NCI-H446 (cell line): ENCODE data around the gene CCL18.
A peak's percentile ranks its signal among the peaks of the same experiment; 100 is the strongest.
"Not testable (repeated sequence)": the region's sequence is repeated elsewhere in the genome, so short reads cannot be mapped to it uniquely, and the experiment has no call there.

ENCODE experiments used
- DNase-seq, 2 experiments: peaks; one replicate each; lab custom pipeline; 2025; lab: John Stamatoyannopoulos, UW

The CCL18 gene

DNA sequence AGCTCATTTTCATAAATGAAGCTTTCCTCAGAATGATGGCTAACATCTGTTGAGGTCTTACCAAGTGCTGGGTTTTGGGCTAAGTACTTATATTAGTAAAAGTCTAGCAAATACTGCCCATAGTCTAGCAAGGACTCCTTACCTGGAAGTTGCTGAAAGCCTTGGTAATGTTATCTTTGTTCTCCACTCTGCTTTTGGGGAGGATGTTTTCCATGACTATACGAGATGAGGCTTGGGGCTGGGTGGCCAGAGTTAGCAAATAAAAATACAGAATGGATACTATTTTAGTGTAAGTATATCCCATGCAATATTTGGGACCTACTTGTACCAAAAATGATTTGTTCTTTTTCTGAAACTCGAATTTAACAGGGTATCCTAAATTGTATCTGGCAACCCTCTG is 7.7 kb downstream of the CCL18 start:
- no peak for DNase-seq

DNA sequence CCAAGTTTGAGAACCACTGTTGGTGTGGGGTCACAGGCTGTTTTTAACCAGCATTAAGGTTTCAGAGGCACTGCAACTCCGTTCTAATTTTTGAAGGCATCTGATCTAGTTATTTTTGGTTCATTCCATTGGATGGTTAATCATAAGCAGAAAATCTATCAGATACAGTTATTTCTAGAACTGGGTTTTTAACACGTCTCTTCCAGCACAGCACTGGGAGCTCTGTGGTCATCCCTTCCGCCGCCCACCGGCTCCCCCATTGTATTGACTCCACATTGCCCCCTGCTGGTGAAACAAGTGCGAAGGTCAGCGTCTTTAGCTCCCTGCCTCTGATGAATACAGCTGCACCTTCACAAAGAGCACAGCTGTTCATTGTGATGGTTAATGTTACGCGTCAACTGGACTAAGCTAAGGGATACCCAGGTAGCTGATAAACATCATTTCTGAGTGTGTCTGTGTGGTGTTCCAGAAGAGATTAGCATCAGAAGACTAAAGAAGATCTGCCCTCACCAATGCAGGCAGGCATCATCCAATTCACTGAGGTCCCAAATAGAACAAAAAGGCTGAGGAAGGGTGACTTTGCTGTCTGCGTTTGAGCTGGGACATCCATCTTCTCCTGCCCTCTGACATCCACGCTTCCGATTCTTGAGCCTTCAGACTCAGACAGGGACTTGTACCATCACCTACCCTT is 8.5 kb downstream of the CCL18 start:
- DNase-seq = peak in 1 of 2 experiments; percentile 32

DNA sequence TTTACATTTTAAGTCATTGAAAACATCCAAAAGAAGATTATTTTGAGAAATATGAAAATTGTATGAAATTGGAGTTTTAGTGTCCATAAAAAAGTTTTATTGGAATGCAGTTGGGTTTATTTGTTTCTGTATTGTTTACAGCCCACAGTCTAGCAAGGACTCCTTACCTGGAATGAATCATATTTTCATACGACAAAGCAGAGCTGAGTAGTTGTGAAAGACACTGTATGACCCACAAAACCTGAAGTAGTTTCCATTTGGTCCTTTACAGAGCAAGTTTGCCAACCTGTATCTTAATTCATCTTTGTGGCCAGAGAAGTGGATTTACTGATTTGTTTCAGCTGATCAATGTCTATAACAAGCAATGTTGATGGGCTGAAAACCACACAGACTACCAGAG is 10.3 kb downstream of the CCL18 start:
- no peak for DNase-seq

DNA sequence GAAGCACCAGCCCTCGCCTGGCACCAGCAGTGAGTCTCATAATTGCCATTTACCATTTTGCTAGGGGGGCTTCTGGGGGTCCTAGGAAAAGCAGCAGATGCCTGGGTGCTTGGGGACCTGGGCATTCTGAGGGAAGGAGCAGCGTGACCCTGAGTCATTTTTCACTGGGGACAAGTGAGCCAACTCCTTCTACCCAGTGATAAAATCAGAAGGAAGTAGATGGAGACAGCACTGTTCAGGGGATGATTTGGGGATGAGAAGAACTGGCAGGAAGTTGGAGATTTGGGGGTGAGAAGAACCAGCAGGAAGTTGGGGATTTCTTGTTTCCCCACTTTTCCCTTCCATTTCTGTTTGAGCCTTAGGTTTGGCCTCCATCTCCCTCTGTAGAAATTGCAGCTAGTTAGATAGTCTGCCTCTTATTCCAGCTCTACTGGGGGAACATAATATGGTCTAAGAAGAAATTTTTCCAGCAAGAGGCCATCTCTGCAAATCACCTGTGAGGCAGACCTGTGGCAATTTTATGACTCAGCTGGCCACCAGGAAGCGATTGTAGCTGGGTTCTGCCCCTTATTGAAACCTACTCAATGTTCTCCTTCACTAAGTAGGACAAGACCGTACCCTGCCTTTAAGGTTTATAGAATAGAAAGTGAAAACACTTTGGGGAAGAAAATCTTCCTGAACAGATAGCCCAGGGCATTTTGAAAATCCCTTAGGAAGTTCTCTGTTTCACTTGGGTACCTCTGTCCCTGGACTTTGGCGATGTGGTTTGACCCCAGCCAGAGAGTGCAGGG is 17.8 kb downstream of the CCL18 start:
- DNase-seq = not testable (repeated sequence)

DNA sequence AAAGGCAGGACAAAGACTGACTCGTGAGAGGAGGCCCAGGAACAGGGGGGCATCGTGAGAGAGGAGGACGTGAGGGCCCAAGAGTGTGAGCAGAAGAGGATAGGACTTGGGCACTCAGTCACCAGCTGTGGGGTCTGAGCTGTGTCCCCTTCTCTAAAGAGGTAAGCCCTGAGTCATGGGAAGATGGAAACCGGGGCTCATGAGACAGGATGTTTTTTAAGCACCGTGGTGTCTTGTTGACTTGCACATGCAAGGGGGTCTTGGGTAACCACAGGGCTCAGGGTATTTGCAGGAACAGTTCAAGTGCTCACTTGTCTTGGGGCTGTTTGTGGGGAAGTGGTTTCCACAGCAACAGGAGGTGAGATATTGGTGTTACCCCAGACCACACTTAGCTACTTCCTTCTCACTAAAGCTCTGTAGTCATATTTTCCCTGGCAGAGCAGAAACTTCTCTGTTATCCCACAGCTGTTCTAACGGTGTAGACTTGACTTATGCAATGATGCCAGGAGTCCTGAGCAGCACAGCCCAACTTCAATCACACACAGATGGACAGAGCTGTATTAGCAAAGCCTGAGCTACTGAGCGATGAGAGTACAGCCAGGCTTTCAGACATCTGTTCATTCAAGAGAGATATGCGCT is 18.5 kb downstream of the CCL18 start:
- DNase-seq = not testable (repeated sequence)

DNA sequence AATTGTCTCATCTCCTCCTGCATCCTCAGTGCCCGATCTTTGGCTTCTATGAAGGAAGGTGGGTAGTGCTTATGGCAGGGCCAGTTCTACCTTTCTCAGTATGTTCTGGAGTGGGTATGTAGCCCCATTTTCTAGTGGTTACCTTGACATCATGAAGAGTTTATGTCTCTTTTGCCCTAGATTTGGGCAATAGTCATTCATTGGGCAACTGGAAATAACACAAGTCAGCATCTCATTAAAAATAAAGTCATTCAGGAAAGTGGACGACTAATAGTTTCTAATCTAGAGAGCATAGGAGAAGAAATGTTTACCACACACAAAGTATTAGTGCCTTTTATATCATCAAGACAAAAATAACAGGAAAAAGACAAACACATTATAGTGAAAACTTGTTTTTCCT is 19.6 kb downstream of the CCL18 start:
- not testable (repeated sequence) for DNase-seq

DNA sequence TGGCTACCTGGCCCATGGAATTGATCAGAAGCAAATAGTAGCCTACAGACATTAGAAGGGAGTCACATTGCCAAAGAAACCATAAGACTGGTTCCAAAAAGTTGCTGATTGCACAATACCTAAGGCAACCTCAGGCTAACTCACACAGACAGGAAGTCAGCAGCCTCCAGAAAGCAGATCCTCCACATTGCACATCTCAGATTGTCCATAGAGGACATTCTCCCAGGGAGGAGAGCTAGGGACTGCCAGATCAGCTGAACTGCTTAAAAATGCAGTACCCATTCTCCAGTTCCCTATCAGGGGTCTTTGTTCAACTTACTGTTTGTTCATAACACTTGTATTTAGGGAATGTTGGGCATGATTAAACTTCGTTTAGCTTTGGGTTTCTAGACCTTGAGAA is 21.7 kb downstream of the CCL18 start:
- no peak for DNase-seq

DNA sequence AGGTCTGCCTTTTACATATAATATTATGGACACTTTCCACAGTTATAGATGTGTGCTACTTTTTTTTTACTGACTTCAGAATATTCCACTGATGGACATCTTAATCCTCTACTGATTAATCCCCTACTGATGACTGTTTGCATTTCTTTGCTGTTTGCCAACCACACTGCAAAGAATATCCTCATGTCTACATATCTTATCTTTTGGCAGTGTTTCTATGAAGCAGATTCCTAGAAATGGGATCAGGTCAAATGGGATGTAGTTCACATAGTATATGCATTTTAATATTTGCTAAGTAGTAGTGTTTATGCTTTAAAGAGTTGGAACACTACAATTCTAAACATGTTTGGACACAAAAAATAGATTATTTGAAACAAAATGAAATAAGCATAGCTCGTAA is 22.7 kb downstream of the CCL18 start:
- no peak for DNase-seq

DNA sequence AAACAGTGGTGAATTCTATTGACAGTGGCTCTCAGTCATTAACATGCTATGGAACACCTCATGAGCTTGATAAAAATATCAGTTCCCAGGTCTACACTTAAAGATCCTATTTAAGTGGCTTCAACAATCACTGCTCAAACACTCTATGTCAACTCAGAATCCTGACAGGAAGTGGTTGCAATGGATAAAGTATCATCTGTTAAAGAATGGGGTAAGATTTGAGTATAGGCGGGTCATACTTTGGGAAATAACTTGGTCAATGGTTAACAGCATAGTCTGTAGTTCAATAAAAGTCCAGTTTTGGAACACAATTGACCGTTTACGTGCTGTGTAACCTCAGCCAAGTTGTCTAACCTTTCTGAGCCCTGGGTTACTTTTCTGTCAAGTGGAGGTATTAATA is 23.4 kb downstream of the CCL18 start:
- DNase-seq = not testable (repeated sequence)

DNA sequence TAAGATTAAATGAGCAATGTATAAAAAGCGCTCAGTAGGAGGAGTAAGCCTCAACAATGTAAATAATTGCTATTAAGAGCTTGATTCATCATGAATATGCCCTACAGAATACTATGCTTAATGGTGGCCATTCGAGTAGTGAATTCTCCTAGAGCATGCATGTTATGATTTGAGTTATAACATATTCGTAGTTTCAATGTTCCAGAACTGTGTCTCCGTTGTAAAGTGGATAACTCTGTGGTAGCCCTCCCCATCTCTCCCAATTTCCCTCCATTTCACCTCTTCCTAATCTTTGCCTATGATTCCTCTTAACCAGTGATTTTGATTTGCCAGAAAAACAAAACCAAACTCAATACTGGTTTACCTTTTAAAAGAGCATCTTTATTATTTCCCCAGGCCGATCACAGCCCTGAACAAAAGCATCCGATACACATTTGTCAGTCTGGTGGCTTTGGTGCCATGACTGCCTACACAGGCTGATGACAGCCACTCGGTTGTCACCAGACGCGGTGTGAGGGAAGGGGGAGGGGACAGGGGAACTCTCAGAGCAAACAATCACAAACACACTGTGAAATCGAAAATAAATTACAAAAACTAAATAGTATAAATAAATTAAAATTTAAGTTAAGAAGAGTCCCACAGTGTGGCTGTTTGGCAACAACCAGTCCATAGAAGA is 24.0 kb downstream of the CCL18 start:
- DNase-seq = not testable (repeated sequence)

DNA sequence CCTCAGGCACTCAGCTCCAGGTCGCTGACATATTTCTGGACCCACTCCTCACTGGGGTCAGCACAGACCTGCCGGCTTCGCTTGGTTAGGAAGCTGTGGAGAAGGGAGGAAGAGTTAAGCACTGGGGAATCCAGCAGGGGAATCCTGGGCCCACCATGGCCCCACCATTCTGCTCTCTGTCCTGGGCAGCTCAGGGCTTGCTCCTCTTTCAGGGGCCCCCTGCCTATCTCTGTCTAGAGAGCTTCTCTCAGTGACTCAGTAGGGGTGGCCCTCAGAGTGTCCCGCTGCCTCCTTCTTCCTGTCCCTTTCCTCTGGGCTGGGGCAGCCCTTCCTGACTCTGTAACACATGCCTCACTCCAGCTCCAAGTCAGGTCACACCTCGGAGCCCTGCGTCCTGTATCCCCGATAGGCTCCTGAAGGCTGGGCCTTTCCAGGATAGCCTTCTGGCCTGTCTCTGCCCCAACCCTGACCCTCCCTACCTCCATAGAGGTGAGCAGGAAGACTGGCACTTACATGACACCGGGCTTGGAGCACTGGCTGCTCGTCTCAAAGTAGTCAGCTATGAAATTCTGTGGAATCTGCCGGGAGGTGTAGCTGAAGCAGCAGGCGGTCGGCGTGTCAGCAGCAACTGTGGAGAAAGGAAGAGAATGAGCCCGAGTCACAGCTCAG is 24.7 kb downstream of the CCL18 start:
- DNase-seq = no peak

DNA sequence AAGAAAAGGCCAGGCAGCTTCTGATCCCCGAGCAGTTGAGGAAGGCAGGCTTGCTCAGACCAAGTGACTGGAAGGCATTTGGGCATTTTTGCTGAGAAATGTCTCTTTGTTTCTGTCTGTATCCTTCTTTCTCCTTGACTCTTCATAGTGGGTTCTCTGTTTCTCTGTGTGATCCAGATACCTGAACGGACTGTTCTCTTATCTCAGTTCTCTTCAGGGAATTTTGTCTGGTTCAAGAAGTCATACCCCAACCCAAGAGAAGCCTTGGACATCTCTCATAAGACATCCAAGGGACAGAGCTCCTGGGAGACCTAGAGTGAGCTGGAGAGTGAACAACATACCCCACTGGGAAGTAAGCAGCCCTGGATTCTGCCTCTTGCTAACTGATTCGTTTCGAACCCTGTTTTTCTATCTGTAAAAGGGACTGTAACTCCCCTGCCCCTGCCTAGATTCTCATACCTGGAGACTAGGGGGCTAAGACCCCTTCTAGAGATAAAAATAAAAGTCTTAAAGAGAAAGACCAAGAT is 25.3 kb downstream of the CCL18 start:
- DNase-seq = no peak

DNA sequence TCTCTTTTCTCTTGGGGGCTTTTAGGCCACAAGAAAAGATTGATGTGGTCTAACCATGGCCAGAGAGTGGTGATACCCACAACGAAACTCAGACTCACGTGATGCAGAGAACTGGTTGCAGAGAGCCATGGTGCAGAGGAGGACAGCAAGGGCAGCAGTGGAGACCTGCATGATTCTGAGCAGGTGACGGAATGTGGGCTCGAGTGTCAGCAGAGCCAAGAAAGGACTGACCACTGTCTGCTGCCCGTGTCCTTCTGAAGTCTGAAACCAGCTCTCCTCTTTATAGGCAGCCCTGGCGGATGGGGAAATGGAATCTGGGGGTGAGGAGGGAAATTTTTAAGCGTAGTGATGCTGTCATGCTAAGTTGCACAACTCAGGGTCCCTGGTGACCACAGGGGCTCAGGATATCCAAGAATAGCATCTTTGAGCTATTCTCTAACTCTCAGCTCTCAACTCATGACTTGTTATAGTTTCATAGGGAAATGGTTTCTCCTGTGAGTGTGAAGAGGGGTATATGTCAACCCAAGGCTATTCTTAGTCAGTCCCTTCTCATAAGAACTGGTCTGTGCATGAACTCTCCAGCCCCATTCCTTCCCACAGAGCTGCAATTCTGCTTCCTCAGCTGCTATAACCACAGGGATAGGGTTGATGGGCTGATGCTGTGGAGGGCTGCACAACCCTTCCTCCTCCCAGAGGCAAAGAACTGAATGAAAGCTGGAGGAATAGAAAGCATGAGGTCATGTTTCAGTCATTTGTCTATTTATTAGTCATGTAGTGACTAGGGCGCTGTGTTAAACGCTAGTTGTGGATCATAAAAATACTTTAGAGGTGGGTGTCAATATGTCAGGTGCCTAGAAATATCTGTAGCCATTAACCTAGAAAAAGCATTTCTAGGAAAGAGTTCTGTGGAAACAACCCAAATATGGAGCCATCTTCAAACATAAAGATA is 26.1 kb downstream of the CCL18 start, which contains the start of gene CCL3:
Gene CCL3 (minus strand): TSS at position 256 of the 949 bp plus-strand sequence. CDS start 85 bp downstream, at position 171.
- no peak for DNase-seq

DNA sequence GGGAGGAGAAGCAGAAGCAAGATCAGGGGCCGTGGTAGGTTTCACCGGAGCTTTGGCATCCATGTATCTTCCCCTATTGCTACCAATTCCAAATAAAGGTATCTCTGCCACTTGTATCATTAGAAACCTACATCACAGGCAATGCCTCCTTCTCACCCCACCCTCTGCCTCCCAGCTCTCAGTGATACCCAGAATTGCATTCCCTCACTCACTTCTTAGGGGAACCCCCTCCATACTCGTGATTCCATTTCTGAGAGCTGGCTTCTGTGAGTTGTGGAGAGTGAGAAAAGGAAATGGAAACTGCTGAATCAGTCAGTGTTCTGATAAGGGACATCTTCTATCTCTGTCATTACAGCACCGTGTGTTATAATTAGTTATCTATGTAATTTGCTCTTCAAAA is 28.2 kb downstream of the CCL18 start:
- no peak for DNase-seq

DNA sequence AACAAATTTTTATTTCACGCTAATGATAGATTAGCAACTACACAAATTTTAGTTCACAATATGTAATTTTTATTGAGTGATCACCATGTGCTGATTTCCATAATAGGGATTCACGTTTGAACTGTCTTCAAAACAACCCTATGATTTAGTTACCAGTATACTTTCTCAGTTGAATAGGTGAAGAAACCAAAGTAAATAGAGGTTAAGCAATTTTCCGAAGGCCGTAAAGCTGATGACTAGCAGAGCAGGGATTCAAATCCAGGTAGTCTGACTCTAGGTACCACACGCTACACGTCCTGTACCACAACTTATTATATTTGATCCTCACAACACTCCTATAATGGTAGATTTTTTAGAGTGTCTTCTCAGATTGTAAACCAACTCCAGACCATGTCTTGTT is 28.6 kb downstream of the CCL18 start:
- DNase-seq = not testable (repeated sequence)

DNA sequence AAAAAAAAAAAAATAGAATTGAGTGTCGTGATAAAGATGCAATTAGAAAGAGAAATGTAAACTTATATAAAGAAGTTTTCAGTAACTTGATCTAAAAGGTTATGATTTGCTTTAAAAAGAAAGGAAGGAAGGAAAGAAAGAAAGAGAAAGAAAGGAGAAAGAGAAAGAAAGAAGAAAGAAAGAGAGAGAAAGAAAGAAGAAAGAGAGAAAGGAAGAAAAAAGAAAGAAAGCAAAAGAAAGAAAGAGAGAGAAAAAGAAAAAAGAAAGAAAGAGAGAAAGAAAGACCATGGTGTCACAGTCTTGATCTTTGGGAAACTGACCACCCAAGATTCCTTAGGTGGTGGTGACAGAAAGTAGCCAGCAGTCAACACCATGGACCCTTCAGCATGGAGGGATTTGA is 30.2 kb downstream of the CCL18 start:
- DNase-seq = no peak

DNA sequence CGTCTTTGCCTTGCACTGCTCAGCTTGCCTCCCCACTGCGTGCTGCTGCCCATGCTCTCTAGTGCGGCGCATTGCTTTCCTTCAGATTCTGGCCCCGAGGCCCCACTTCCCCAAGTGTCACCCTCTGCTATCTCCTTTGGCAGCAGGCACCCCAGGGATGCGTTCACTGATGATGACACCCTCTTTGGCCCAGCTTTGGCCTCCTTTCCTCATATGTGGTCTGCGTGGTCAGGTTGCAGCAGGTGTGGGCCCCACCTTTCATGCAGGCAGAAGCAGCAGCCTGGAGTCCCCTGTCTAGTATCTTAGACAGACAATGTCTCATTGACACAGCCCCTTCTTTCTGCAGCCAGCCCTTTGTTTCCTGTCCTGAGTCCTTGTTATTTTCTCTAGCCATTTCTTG is 30.7 kb downstream of the CCL18 start:
- DNase-seq = no peak

DNA sequence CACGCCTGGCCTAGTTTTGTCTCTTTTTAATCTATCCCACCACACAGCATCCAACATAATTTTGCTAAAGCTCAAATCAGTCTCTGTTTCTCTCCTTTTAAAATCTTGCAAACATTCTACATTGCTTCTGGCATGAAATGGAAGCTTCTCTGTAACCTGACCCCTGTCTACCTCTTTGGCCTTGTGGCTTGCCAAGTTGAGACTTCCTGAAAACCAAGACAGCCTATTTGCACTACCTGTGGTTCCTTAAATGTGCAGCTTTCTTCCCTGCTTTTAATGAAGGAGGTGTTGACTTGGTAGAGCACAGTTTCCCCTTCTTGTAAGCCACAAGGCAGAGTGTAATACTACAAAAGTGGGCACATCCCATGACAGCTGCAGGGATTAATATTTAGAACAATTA is 31.9 kb downstream of the CCL18 start:
- DNase-seq = no peak

DNA sequence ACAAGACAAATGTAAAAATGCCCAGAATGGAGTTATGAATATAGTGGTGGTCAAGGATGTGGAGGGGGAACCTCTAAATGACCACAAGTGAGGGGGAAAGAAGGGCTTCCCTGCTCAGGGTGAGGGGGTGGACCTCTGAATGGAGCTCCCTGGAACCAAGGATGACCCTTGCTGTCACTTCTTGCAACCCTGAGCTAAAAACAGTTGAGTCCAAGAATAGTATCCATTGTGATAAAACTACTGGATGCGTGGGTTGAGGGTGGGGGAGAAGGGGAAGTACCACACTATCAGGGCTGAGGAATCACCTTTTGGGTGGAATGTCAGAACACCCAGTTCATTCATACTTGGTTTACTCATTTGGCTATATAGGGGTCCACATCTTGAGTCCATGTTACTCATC is 34.9 kb downstream of the CCL18 start:
- not testable (repeated sequence) for DNase-seq

DNA sequence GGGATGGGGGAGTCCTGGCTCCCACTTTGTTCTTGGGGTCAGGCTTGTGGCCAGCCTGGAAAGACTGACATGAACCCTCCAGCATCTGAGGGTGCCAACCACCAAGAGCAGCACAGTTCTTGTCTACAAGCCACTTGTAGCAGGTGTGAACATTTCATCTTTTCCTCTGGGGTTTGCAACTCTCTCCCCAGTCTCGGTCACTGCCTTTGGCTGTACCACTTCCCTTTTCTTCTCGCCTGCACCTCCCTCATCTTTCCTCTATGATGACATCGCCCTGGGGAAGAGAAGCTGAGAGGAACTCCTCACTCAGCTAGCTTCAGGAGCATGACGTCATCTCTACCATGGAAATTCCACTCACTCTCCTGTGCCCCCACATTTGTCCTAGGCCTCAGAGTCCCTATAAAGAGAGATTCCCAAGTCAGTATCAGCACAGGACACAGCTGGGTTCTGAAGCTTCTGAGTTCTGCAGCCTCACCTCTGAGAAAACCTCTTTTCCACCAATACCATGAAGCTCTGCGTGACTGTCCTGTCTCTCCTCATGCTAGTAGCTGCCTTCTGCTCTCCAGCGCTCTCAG is 39.4 kb downstream of the CCL18 start, which contains the start of gene CCL4:
Gene CCL4 (plus strand): TSS at position 427 of the 575 bp plus-strand sequence. CDS start 79 bp downstream, at position 506.
- not testable (repeated sequence) for DNase-seq
